ENCODE measurements around the gene HAPLN3. TPM values are rescaled to one million over a fixed set of nuclear protein-coding genes. Genes with fewer than 3 reads are reported as not detected.

HAPLN3 gene
- total RNA-seq, 4 donors from 2014 or later, result 3.9 to 18.8 (median 8.9) TPM

DNA sequence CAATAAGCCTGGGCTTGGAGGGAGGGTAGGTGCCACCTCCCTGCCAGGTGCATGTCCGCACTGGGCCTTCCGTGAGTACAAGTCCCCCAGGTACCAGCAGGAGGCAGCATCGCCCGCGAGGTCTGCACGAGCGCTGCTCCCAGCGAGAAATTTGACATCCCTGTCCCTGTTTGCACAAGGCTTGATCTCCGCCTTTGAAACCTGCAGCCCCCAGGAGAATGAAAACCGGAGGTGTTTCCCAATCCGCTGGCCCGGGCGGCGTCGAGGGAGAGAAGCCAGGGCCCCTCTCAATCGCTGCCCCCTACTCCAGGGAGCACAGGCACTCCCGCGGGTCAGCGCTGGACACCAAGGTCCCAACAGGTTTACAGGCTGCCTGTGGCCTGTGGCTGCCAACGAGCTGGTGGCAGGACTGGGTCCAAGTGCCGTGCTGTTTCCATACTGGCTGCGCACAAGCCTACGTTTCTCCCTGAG lies 961 bp downstream of the HAPLN3 start:
- no peak for TF ChIP-seq CTCF (IDR thresholded peaks at IDR 0.05; ENCODE audit: low read depth)

DNA sequence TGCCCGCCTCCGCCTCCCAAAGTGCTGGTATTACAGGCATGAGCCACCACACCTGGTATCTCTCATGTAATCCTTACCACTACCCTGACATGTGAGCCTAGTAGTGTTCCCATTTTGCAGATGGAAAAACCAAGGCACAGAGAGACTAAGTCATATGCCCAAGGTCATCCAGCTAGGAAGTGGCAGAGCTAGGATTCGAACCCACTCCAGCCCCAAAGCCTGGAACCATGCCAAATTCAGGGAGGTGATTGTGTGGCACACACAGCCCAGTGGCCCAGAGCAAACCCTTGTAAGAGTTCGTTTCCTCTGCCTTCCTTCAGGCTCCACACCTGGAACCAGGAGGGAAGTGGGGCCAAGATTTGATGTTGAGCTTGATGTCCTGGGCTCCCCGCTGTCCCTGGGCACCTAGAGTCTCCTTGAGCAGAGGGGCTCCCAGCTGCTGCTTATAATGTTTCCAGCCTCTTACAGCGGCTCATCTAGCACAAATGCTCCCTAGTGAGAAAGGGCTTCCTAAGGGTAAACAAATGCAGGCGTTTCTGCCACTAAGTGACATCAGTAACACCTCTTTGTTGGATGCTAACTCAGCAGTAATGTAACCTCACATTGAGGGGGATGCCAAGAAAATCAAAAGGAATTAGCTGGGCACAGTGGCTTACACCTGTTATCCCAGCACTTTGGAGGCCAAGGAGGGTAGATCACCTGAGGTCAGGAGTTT lies 3.6 kb downstream of the HAPLN3 start:
- TF ChIP-seq CTCF (IDR thresholded peaks at IDR 0.05; ENCODE audit: low read depth), result no peak

GRCh38 chr15:88890495-88890894 lies 4.8 kb downstream of the HAPLN3 start:
- TF ChIP-seq CTCF (IDR thresholded peaks at IDR 0.05; ENCODE audit: low read depth), result no peak

DNA sequence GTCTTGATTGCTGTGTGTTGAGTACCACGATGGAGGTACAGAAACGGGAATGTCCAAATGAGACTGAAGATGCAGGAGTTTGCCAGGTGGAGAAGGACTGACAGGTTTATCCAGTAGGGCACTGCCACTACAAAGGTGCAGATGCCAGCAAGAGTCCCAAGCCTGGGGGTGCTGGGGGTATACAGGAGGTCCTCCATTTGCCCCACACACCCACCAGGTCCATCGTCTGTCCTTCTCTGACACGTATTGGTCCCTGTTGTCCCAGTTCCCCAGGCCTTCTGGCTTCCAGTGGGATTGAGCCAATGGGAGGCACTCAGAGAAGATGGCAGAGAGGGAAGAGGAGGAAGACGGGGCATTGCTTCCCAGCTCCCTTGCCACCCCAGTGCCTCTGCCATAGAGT lies 6.6 kb downstream of the HAPLN3 start:
- no peak for TF ChIP-seq CTCF (IDR thresholded peaks at IDR 0.05; ENCODE audit: low read depth)

GRCh38 chr15:88887068-88887580 lies 8.2 kb downstream of the HAPLN3 start:
- no peak for TF ChIP-seq CTCF (IDR thresholded peaks at IDR 0.05; ENCODE audit: low read depth)

DNA sequence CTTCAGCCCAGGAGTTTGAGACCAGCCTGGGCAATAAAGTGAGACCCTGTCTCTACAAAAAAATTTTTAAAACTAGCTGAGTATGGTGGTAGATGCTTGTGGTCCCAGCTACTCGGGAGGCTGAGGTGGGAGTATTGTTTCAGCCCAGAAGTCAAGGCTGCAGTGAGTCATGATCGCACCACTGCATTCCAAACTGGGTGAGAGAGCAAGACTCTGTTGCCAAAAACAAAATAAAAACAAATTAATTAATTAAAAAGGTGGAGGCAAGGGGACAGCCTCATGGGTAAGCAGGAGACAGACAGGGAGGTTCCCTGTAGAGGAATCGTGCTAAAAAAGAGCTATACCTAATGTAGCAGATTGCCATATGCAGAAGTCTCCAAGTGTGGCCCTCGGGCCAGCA lies 12.6 kb downstream of the HAPLN3 start:
- no peak for TF ChIP-seq CTCF (IDR thresholded peaks at IDR 0.05; ENCODE audit: low read depth)

- TF ChIP-seq CTCF (IDR thresholded peaks at IDR 0.05; ENCODE audit: low read depth), result no peak
Observed at GRCh38 chr15:88881775-88882174, 13.6 kb downstream of the HAPLN3 start.

Data from subcutaneous adipose tissue (tissue), 4 donors.